H1 (cell line): ENCODE measurements around the gene FLVCR2.

Source experiments
- BACH1 ChIP-seq: IDR thresholded peaks from 2 replicates; pipeline ENCODE4 v1.6.1; 2012; ENCODE audit warnings: low read length, improper control_type of control experiment
- CREB1 ChIP-seq: IDR thresholded peaks from 2 replicates; pipeline ENCODE4 v1.6.1; 2012; ENCODE audit warnings: inconsistent platforms
- EP300 ChIP-seq, 2 experiments: IDR thresholded peaks; 1 replicate in 1 of 2; 2 replicates in 1 of 2; pipeline ENCODE4 v1.6.1; 2011 to 2012; ENCODE audit warnings: low read depth in 2 of 2, low read length in 2 of 2, mild to moderate bottlenecking in 2 of 2, borderline replicate concordance in 1 of 2, inconsistent platforms in 1 of 2, moderate library complexity in 1 of 2
- NANOG ChIP-seq: IDR thresholded peaks from 2 replicates; pipeline ENCODE4 v1.6.1; 2011; ENCODE audit warnings: low read length, low read depth, mild to moderate bottlenecking, inconsistent platforms; ENCODE audit not compliant: insufficient read depth, poor library complexity, severe bottlenecking
- NRF1 ChIP-seq: IDR thresholded peaks from 2 replicates; pipeline ENCODE4 v1.6.1; 2011; ENCODE audit warnings: mild to moderate bottlenecking, low read depth, low read length, improper control_type of control experiment
- POLR2A ChIP-seq, 2 experiments: IDR thresholded peaks; 1 replicate in 1 of 2; 2 replicates in 1 of 2; pipeline ENCODE4 v1.6.1; 2011; ENCODE audit warnings: low read depth in 2 of 2, low read length in 2 of 2, mild to moderate bottlenecking in 2 of 2; ENCODE audit errors: control extremely low read depth in 1 of 2
- SP1 ChIP-seq: IDR thresholded peaks from 2 replicates; pipeline ENCODE4 v1.6.1; 2011; ENCODE audit warnings: low read depth, low read length
- TF ChIP-seq, protein P1 (sequence below), 3 experiments: IDR thresholded peaks; 1 replicate in 2 of 3; 2 replicates in 1 of 3; pipeline versions ENCODE4 v1.5.1 to v1.6.1; 2011; ENCODE audit warnings: low read length in 3 of 3, mild to moderate bottlenecking in 3 of 3, inconsistent platforms in 2 of 3, low read depth in 1 of 3, moderate library complexity in 1 of 3; ENCODE audit not compliant: insufficient read depth in 1 of 3; ENCODE audit errors: control extremely low read depth in 1 of 3

DNA sequence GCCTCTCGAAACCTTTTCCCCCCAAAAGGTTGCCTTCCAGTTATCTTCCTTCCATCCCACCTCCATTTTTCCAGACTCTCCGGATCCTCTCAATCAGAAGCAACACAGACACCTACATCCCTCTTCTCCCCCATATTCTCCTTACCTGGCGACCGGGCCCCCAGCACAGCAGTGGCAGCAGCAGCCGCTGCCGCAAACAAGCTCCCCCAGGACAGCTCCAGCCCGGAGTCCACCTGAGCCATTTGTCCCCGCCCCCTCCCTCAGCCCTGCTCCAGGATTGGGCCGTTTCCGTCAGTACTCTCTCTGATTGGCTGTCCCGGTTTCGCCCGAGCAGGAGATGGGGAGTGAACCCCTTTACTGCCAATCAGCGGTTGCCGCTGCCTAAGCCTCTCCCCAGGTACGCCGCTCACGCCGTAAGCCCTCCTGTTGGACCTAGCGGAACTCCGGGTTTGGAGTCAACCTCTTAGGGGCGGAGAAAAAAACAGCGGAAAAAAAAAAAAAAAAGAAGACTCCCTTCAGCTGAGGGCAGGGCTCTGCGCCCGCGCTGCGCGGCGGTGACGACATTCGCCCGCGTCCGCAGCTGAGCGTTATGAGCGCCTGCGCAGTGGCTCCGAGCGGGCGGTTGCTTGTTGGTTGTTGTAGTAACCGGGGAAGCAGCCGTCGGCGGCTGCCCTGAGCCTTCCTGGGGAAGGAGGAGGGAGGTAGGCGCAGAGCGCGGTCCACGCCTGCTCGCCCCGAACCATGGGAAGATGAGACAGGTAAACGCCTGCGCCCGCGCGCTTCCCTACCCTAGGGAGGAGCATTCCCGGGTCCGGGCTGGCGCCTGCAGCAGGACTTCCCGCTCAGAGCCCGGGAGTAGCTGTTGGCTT is 82.4 kb downstream of the FLVCR2 start, which contains the start of the genes ERG28 and TTLL5:
- TF ChIP-seq CREB1 (peak; percentile 97), BACH1 (no peak), POLR2A (IDR thresholded peaks at IDR 0.05; ENCODE audit: control extremely low read depth in 1 of 2, low read depth in 2 of 2, low read length in 2 of 2) (peak; percentile 25 to 45; a peak in 2 of 3 replicates), EP300 (IDR thresholded peaks at IDR 0.05; ENCODE audit: borderline replicate concordance in 1 of 2, low read depth in 2 of 2, low read length in 2 of 2) (no peak; a peak in 1 of 3 replicates), NANOG (no peak), NRF1 (peak; percentile 72), SP1 (peak; percentile 97)
- TF ChIP-seq, protein P1, sequence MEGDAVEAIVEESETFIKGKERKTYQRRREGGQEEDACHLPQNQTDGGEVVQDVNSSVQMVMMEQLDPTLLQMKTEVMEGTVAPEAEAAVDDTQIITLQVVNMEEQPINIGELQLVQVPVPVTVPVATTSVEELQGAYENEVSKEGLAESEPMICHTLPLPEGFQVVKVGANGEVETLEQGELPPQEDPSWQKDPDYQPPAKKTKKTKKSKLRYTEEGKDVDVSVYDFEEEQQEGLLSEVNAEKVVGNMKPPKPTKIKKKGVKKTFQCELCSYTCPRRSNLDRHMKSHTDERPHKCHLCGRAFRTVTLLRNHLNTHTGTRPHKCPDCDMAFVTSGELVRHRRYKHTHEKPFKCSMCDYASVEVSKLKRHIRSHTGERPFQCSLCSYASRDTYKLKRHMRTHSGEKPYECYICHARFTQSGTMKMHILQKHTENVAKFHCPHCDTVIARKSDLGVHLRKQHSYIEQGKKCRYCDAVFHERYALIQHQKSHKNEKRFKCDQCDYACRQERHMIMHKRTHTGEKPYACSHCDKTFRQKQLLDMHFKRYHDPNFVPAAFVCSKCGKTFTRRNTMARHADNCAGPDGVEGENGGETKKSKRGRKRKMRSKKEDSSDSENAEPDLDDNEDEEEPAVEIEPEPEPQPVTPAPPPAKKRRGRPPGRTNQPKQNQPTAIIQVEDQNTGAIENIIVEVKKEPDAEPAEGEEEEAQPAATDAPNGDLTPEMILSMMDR (IDR thresholded peaks at IDR 0.05; ENCODE audit: control extremely low read depth in 1 of 3, insufficient read depth in 1 of 3, low read depth in 1 of 3, low read length in 3 of 3): no peak
